ENCODE data around the gene EEF1AKMT2.

Gene EEF1AKMT2

GRCh38 chr10:124791547-124792348, at the start of gene EEF1AKMT2:
Gene EEF1AKMT2, minus strand, starts transcription at chr10:124791887. Its CDS starts 54 bp downstream, at chr10:124791833.
- peak within 1 kb of the TSS; percentile 62 for H3K27ac ChIP-seq (ENCODE audit: low read depth, low read length)
- peak within 1 kb of the TSS; percentile 94 for H3K9ac ChIP-seq (ENCODE audit: low read length)
- no peaks in the 10 kb centered on the region for H3K9me3 ChIP-seq (ENCODE audit: insufficient read depth, low read length)
- peaks cover 8% of the 10 kb centered on the region for H3K79me2 ChIP-seq (ENCODE audit: insufficient read depth, low read length)
- peak within 1 kb of the TSS; percentile 82 for H3K4me2 ChIP-seq (ENCODE audit: low read depth, low read length, poor library complexity, severe bottlenecking)
- 0 out of 2 replicates have a peak, but pooled peaks cover 3% of the 10 kb centered on the region for H3K36me3 ChIP-seq (ENCODE audit: low read length)
- TF ChIP-seq, protein P1, sequence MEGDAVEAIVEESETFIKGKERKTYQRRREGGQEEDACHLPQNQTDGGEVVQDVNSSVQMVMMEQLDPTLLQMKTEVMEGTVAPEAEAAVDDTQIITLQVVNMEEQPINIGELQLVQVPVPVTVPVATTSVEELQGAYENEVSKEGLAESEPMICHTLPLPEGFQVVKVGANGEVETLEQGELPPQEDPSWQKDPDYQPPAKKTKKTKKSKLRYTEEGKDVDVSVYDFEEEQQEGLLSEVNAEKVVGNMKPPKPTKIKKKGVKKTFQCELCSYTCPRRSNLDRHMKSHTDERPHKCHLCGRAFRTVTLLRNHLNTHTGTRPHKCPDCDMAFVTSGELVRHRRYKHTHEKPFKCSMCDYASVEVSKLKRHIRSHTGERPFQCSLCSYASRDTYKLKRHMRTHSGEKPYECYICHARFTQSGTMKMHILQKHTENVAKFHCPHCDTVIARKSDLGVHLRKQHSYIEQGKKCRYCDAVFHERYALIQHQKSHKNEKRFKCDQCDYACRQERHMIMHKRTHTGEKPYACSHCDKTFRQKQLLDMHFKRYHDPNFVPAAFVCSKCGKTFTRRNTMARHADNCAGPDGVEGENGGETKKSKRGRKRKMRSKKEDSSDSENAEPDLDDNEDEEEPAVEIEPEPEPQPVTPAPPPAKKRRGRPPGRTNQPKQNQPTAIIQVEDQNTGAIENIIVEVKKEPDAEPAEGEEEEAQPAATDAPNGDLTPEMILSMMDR (IDR thresholded peaks at IDR 0.05; ENCODE audit: insufficient read depth, low read length, poor library complexity, severe bottlenecking), result peak; percentile 41
- no peak for TF ChIP-seq EZH2phosphoT487 (conservative IDR thresholded peaks at IDR 0.05; ENCODE audit: low read length)
- no peaks in the 10 kb centered on the region for H3K27me3 ChIP-seq (ENCODE audit: low read length)
- H3K9me2 ChIP-seq (replicated peaks; ENCODE audit: insufficient read depth, low read length), result no peaks in the 10 kb centered on the region
- H3F3A ChIP-seq (ENCODE audit: insufficient read depth), result 0 out of 2 replicates have a peak, but pooled peaks cover 9% of the 10 kb centered on the region
- H4K20me1 ChIP-seq (ENCODE audit: low read depth, low read length), result no peaks in the 10 kb centered on the region
- peak within 1 kb of the TSS; percentile 79 for H3K4me3 ChIP-seq (ENCODE audit: insufficient read depth, low read length, poor library complexity, severe bottlenecking)
- peak within 1 kb of the TSS; percentile 75 for H2AFZ ChIP-seq (ENCODE audit: low read depth, low read length, severe bottlenecking)

DNA sequence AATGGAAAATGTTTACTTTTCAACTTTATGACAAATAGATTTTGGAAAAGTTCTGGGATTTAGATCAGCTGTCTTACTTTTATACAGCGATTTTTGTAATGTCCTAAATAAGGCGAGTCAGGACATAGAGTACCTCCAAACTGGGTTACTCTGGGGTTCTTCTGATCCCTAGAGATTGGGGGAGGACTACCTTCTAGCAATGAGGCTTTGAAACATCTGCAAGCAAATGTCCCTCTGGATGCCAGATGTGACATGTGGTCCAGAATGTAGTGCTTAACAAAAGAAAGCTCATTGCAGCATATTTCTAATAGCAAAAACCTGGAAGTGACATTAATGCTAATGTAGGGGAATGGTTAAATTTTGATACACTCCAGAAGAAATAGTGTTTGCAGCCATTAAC, 46.0 kb upstream of the EEF1AKMT2 start:
- Histone ChIP-seq H2AFZ (ENCODE audit: low read depth, low read length, severe bottlenecking) (no peak overlapping the region), H3K27ac (ENCODE audit: low read depth, low read length) (no peak overlapping the region), H3K9me3 (ENCODE audit: insufficient read depth, low read length) (no peaks in the 10 kb centered on the region), H3K79me2 (ENCODE audit: insufficient read depth, low read length) (no peaks in the 10 kb centered on the region), H3K4me3 (ENCODE audit: insufficient read depth, low read length, poor library complexity, severe bottlenecking) (no peak overlapping the region), H4K20me1 (ENCODE audit: low read depth, low read length) (no peaks in the 10 kb centered on the region), H3F3A (ENCODE audit: insufficient read depth) (0 out of 2 replicates have a peak, but pooled peaks cover 3% of the 10 kb centered on the region), H3K9ac (ENCODE audit: low read length) (no peak overlapping the region), H3K4me2 (ENCODE audit: low read depth, low read length, poor library complexity, severe bottlenecking) (no peak overlapping the region), H3K36me3 (ENCODE audit: low read length) (peaks cover 26% of the 10 kb centered on the region), H3K27me3 (ENCODE audit: low read length) (no peaks in the 10 kb centered on the region), H3K9me2 (replicated peaks; ENCODE audit: insufficient read depth, low read length) (no peaks in the 10 kb centered on the region)
- TF ChIP-seq EZH2phosphoT487 (conservative IDR thresholded peaks at IDR 0.05; ENCODE audit: low read length), result no peak
- TF ChIP-seq, protein P1 (IDR thresholded peaks at IDR 0.05; ENCODE audit: insufficient read depth, low read length, poor library complexity, severe bottlenecking), result no peak

DNA sequence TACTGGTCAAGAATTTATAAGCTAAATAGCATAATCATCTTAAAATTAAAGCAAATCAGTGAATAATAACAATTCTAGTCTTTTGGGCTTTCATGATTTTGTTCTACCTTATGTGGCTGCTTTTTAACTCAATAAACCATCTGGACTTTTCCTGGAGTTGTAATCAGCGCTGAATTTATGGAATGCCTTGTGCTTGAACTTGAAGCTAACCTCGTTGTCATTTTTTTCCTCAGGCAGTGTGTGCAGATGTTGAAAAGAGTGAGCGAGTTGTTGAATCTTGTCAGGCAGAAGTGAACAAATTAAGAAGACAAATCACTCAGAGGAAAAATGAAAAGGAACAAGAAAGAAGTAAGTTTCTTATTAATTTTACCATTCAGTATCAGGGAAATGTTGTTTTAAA, 39.4 kb upstream of the EEF1AKMT2 start:
- H3K9ac ChIP-seq (ENCODE audit: low read length), result no peak overlapping the region
- no peaks in the 10 kb centered on the region for H3K9me2 ChIP-seq (replicated peaks; ENCODE audit: insufficient read depth, low read length)
- TF ChIP-seq, protein P1 (IDR thresholded peaks at IDR 0.05; ENCODE audit: insufficient read depth, low read length, poor library complexity, severe bottlenecking), result no peak
- TF ChIP-seq EZH2phosphoT487 (conservative IDR thresholded peaks at IDR 0.05; ENCODE audit: low read length), result no peak
- H2AFZ ChIP-seq (ENCODE audit: low read depth, low read length, severe bottlenecking), result no peak overlapping the region
- H3F3A ChIP-seq (ENCODE audit: insufficient read depth), result 0 out of 2 replicates have a peak, but pooled peaks cover 2% of the 10 kb centered on the region
- H3K27ac ChIP-seq (ENCODE audit: low read depth, low read length), result no peak overlapping the region
- H3K27me3 ChIP-seq (ENCODE audit: low read length), result no peaks in the 10 kb centered on the region
- H3K4me3 ChIP-seq (ENCODE audit: insufficient read depth, low read length, poor library complexity, severe bottlenecking), result no peak overlapping the region
- H4K20me1 ChIP-seq (ENCODE audit: low read depth, low read length), result no peaks in the 10 kb centered on the region
- no peaks in the 10 kb centered on the region for H3K79me2 ChIP-seq (ENCODE audit: insufficient read depth, low read length)
- no peak overlapping the region for H3K4me2 ChIP-seq (ENCODE audit: low read depth, low read length, poor library complexity, severe bottlenecking)
- no peaks in the 10 kb centered on the region for H3K9me3 ChIP-seq (ENCODE audit: insufficient read depth, low read length)
- peaks cover 54% of the 10 kb centered on the region for H3K36me3 ChIP-seq (ENCODE audit: low read length)

Measured in SU-DHL-6 (cell line).